WTC11 (cell line): Measurements from ENCODE around the gene DGKH. TPM values are rescaled to one million over a fixed set of nuclear protein-coding genes. Genes with fewer than 3 reads are reported as not detected.

Experiments
- ATAC-seq: fragments of 200-7000 bp; cut with Tn5 transposase; 2 replicates; pipeline ENCODE4 v1.10.0; 2021; ENCODE audit warnings: mild to moderate bottlenecking, moderate library complexity
- CTCF ChIA-PET: fragments of 300-600 bp; sonication (Branson Sonifier 250); formaldehyde crosslinking; loops from one replicate; lab custom pipeline; 2021; ENCODE audit warnings: antibody characterized with exemption; lab: Charles Lee
- POLR2A ChIA-PET: fragments of 350-600 bp; sonication (Branson Sonifier 250); formaldehyde crosslinking; loops from one replicate; lab custom pipeline; 2021; ENCODE audit warnings: antibody characterized with exemption; lab: Charles Lee
- DNase-seq: peaks from one replicate; pipeline ENCODE4 v3.0.0; 2021; ENCODE audit warnings: low spot score
- H3K27ac Mint-ChIP-seq: 2 replicates; pipeline ENCODE4 v1.8.0; 2021; ENCODE audit warnings: mixed read lengths
- H3K27me3 Mint-ChIP-seq: 2 replicates; pipeline ENCODE4 v1.8.0; 2021; ENCODE audit warnings: low read depth, mild to moderate bottlenecking, moderate library complexity, mixed read lengths
- H3K36me3 Mint-ChIP-seq: 2 replicates; pipeline ENCODE4 v1.8.0; 2021; ENCODE audit warnings: mixed read lengths
- H3K4me1 Mint-ChIP-seq: 2 replicates; pipeline ENCODE4 v1.8.0; 2022; ENCODE audit warnings: mixed read lengths
- H3K4me3 Mint-ChIP-seq: 2 replicates; pipeline ENCODE4 v1.8.0; 2021; ENCODE audit warnings: mild to moderate bottlenecking, moderate library complexity, mixed read lengths
- H3K9me3 Mint-ChIP-seq: 2 replicates; pipeline ENCODE4 v1.8.0; 2021; ENCODE audit warnings: mixed read lengths
- CBFB ChIP-seq: sonication (generic); formaldehyde crosslinking; IDR thresholded peaks from 2 replicates; pipeline ENCODE4 v1.8.1; 2022; ENCODE audit warnings: mild to moderate bottlenecking, low read depth, missing genetic modification reagents
- CTCF ChIP-seq: fragments of 200-600 bp; IDR thresholded peaks from 2 replicates; pipeline ENCODE4 v1.8.0; 2022; ENCODE audit warnings: antibody characterized with exemption
- EMX1 ChIP-seq: fragments of 250-450 bp; sonication (Bioruptor Pico); IDR thresholded peaks from 2 replicates; pipeline ENCODE4 v1.8.0; 2021; ENCODE audit warnings: mild to moderate bottlenecking
- ETV6 ChIP-seq: sonication (generic); formaldehyde crosslinking; IDR thresholded peaks from 2 replicates; pipeline ENCODE4 v1.8.1; 2022; ENCODE audit warnings: mild to moderate bottlenecking, missing genetic modification reagents
- FOXJ3 ChIP-seq: sonication (generic); formaldehyde crosslinking; IDR thresholded peaks from 2 replicates; pipeline ENCODE4 v1.9.0; 2021; ENCODE audit warnings: missing genetic modification reagents, mild to moderate bottlenecking, borderline replicate concordance
- NFYB ChIP-seq: sonication (generic); formaldehyde crosslinking; conservative IDR thresholded peaks from 2 replicates; pipeline ENCODE4 v1.8.0; 2022; ENCODE audit warnings: low read depth, missing genetic modification reagents
- NR1H2 ChIP-seq: sonication (generic); formaldehyde crosslinking; IDR thresholded peaks from 2 replicates; pipeline ENCODE4 v1.9.0; 2021; ENCODE audit warnings: mild to moderate bottlenecking, moderate library complexity, missing genetic modification reagents
- PREB ChIP-seq: sonication (generic); formaldehyde crosslinking; IDR thresholded peaks from 2 replicates; pipeline ENCODE4 v1.8.1; 2022; ENCODE audit warnings: mild to moderate bottlenecking, missing genetic modification reagents, moderate library complexity, borderline replicate concordance
- SMAD3 ChIP-seq: sonication (generic); formaldehyde crosslinking; IDR thresholded peaks from 2 replicates; pipeline ENCODE4 v1.8.0; 2022; ENCODE audit warnings: missing genetic modification reagents, mild to moderate bottlenecking, borderline replicate concordance
- SOX15 ChIP-seq: fragments of 250-450 bp; sonication (Bioruptor Pico); IDR thresholded peaks from 2 replicates; pipeline ENCODE4 v1.9.0; 2021; ENCODE audit warnings: mild to moderate bottlenecking
- ZBTB21 ChIP-seq: sonication (generic); formaldehyde crosslinking; IDR thresholded peaks from 2 replicates; pipeline ENCODE4 v1.8.1; 2023; ENCODE audit warnings: mild to moderate bottlenecking, missing genetic modification reagents, borderline replicate concordance
- ZNF138 ChIP-seq: sonication (generic); formaldehyde crosslinking; conservative IDR thresholded peaks from 2 replicates; pipeline ENCODE4 v1.8.1; 2022; ENCODE audit warnings: mild to moderate bottlenecking, moderate library complexity, missing genetic modification reagents
- ZNF317 ChIP-seq: sonication (generic); formaldehyde crosslinking; IDR thresholded peaks from 2 replicates; pipeline ENCODE4 v1.8.1; 2023; ENCODE audit warnings: low read depth, mild to moderate bottlenecking, moderate library complexity, missing genetic modification reagents, borderline replicate concordance
- ZNF396 ChIP-seq: fragments of 250-450 bp; sonication (Bioruptor Pico); IDR thresholded peaks from 2 replicates; pipeline ENCODE4 v1.8.0; 2021; ENCODE audit warnings: mild to moderate bottlenecking, moderate library complexity, borderline replicate concordance
- ZNF416 ChIP-seq: fragments of 250-450 bp; sonication (Bioruptor Pico); IDR thresholded peaks from 2 replicates; pipeline ENCODE4 v1.9.0; 2021; ENCODE audit warnings: mild to moderate bottlenecking, inconsistent platforms
- total RNA-seq: library from RNA; stranded (reverse); gene quantifications from 3 replicates; pipeline ENCODE4 v1.2.3, GENCODE V29; 2021
- TF ChIP-seq, protein P1 (sequence below): fragments of 250-450 bp; sonication (Bioruptor Pico); conservative IDR thresholded peaks from 2 replicates; pipeline ENCODE4 v1.9.0; 2021; ENCODE audit warnings: mild to moderate bottlenecking
- TF ChIP-seq, protein P2 (sequence below): sonication (generic); formaldehyde crosslinking; IDR thresholded peaks from 2 replicates; pipeline ENCODE4 v1.8.1; 2023; ENCODE audit warnings: mild to moderate bottlenecking, missing genetic modification reagents
- TF ChIP-seq, protein P3 (sequence below): sonication (generic); formaldehyde crosslinking; IDR thresholded peaks from 2 replicates; pipeline ENCODE4 v1.8.0; 2023; ENCODE audit warnings: missing genetic modification reagents, mild to moderate bottlenecking, borderline replicate concordance
- TF ChIP-seq, protein P4 (sequence below): sonication (generic); formaldehyde crosslinking; IDR thresholded peaks from 2 replicates; pipeline ENCODE4 v1.8.0; 2022; ENCODE audit warnings: mild to moderate bottlenecking, missing genetic modification reagents
- TF ChIP-seq, protein P5 (sequence below): fragments of 250-450 bp; sonication (Bioruptor Pico); IDR thresholded peaks from 2 replicates; pipeline ENCODE4 v1.9.0; 2021; ENCODE audit warnings: moderate library complexity, mild to moderate bottlenecking, inconsistent platforms, borderline replicate concordance

Gene DGKH
- total RNA-seq, 1 experiment from 2014 or later: 7.6 TPM

GRCh38 chr13:42123600-42123999, 75.2 kb downstream of the DGKH start:
- DNase-seq: no peak
- ATAC-seq: no peak
- no peaks in the 10 kb centered on the region for H3K27me3 Mint-ChIP-seq
- H3K9me3 Mint-ChIP-seq: peaks cover 7% of the 10 kb centered on the region
- ChIA-PET POLR2A (no interaction called here), CTCF (no interaction called here)
- H3K4me3 Mint-ChIP-seq: no peak overlapping the region
- peaks cover 18% of the 10 kb centered on the region for H3K4me1 Mint-ChIP-seq
- no peak overlapping the region for H3K27ac Mint-ChIP-seq
- no peaks in the 10 kb centered on the region for H3K36me3 Mint-ChIP-seq
- TF ChIP-seq ZBTB21 (CRISPR knock-in tag) (no peak), ZNF317 (CRISPR knock-in tag) (no peak), SOX15 (no peak), ZNF396 (CRISPR knock-in tag) (no peak), FOXJ3 (CRISPR knock-in tag) (no peak), CBFB (CRISPR knock-in tag) (no peak), EMX1 (CRISPR knock-in tag) (no peak), PREB (no peak), SMAD3 (CRISPR knock-in tag) (no peak)
- TF ChIP-seq, protein P1, sequence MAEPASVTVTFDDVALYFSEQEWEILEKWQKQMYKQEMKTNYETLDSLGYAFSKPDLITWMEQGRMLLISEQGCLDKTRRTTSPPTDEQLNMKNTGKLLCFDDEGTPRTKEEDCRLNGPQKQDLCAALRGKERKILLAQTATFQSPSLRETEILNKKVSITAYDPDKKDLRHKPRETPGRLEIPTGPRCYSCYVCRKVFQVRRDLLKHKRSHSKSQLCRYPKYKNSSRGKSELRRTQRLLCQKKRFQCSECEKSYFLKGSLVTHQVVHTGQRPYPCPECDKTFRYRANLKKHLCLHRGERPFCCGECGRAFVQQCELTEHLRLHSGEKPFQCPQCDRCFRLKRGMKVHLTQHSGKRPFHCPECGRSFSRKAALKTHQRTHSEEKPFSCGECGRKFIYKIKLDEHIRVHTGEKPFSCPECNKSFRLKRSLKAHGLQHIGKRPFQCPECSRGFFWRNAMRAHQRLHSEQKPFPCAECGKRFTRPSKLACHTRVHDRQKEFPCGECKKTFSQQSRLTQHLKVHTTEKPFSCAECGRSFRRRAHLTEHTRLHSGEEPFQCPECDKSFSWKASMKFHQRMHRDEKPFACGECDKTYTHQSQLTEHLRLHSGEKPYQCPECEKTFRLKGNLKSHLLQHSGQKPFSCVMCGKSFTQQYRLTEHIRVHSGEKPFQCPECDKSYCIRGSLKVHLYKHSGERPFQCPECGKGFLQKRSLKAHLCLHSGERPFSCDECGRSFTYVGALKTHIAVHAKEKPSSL (CRISPR knock-in tag): no peak
- TF ChIP-seq, protein P2, sequence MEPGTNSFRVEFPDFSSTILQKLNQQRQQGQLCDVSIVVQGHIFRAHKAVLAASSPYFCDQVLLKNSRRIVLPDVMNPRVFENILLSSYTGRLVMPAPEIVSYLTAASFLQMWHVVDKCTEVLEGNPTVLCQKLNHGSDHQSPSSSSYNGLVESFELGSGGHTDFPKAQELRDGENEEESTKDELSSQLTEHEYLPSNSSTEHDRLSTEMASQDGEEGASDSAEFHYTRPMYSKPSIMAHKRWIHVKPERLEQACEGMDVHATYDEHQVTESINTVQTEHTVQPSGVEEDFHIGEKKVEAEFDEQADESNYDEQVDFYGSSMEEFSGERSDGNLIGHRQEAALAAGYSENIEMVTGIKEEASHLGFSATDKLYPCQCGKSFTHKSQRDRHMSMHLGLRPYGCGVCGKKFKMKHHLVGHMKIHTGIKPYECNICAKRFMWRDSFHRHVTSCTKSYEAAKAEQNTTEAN: no peak
- TF ChIP-seq, all 79 proteins: peak for 0

GRCh38 chr13:42125046-42125445, 76.6 kb downstream of the DGKH start:
- CTCF ChIA-PET: no interaction called here
- Mint-ChIP-seq H3K9me3 (peaks cover 7% of the 10 kb centered on the region), H3K4me1 (peaks cover 23% of the 10 kb centered on the region; the same call in 1 of the 2 replicates), H3K27ac (no peak overlapping the region), H3K36me3 (no peaks in the 10 kb centered on the region), H3K27me3 (no peaks in the 10 kb centered on the region), H3K4me3 (no peak overlapping the region)
- POLR2A ChIA-PET: no interaction called here
- ATAC-seq (no peak), DNase-seq (no peak)
- TF ChIP-seq NR1H2 (CRISPR knock-in tag): no peak
- TF ChIP-seq, protein P3, sequence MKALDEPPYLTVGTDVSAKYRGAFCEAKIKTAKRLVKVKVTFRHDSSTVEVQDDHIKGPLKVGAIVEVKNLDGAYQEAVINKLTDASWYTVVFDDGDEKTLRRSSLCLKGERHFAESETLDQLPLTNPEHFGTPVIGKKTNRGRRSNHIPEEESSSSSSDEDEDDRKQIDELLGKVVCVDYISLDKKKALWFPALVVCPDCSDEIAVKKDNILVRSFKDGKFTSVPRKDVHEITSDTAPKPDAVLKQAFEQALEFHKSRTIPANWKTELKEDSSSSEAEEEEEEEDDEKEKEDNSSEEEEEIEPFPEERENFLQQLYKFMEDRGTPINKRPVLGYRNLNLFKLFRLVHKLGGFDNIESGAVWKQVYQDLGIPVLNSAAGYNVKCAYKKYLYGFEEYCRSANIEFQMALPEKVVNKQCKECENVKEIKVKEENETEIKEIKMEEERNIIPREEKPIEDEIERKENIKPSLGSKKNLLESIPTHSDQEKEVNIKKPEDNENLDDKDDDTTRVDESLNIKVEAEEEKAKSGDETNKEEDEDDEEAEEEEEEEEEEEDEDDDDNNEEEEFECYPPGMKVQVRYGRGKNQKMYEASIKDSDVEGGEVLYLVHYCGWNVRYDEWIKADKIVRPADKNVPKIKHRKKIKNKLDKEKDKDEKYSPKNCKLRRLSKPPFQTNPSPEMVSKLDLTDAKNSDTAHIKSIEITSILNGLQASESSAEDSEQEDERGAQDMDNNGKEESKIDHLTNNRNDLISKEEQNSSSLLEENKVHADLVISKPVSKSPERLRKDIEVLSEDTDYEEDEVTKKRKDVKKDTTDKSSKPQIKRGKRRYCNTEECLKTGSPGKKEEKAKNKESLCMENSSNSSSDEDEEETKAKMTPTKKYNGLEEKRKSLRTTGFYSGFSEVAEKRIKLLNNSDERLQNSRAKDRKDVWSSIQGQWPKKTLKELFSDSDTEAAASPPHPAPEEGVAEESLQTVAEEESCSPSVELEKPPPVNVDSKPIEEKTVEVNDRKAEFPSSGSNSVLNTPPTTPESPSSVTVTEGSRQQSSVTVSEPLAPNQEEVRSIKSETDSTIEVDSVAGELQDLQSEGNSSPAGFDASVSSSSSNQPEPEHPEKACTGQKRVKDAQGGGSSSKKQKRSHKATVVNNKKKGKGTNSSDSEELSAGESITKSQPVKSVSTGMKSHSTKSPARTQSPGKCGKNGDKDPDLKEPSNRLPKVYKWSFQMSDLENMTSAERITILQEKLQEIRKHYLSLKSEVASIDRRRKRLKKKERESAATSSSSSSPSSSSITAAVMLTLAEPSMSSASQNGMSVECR (CRISPR knock-in tag): no peak
- TF ChIP-seq, protein P4, sequence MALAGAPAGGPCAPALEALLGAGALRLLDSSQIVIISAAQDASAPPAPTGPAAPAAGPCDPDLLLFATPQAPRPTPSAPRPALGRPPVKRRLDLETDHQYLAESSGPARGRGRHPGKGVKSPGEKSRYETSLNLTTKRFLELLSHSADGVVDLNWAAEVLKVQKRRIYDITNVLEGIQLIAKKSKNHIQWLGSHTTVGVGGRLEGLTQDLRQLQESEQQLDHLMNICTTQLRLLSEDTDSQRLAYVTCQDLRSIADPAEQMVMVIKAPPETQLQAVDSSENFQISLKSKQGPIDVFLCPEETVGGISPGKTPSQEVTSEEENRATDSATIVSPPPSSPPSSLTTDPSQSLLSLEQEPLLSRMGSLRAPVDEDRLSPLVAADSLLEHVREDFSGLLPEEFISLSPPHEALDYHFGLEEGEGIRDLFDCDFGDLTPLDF (CRISPR knock-in tag): no peak
- TF ChIP-seq ZNF416: no peak
- TF ChIP-seq ZNF138 (CRISPR knock-in tag): no peak
- TF ChIP-seq ETV6: no peak
- TF ChIP-seq, protein P5, sequence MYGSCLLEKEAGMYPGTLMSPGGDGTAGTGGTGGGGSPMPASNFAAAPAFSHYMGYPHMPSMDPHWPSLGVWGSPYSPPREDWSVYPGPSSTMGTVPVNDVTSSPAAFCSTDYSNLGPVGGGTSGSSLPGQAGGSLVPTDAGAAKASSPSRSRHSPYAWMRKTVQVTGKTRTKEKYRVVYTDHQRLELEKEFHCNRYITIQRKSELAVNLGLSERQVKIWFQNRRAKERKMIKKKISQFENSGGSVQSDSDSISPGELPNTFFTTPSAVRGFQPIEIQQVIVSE: no peak
- TF ChIP-seq NFYB: no peak
- TF ChIP-seq CTCF: no peak
